Measurements from ENCODE around the gene CASS4.

CASS4 gene

GRCh38 chr20:56412473-56412790, 372 bp downstream of the CASS4 start:
- DNase-seq (ENCODE audit: low read depth): no peak
- peak overlapping the region; percentile 57 for H3K4me3 ChIP-seq (ENCODE audit: low read depth, low read length)
- 0 out of 2 replicates have a peak, but pooled peaks have one; percentile 2 for TF ChIP-seq MAX (IDR thresholded peaks at IDR 0.05; ENCODE audit: low read depth, low read length)
- TF ChIP-seq POLR2A (IDR thresholded peaks at IDR 0.05; ENCODE audit: extremely low read depth, insufficient read length): no peak

GRCh38 chr20:56412949-56413348, 889 bp downstream of the CASS4 start:
- no peak for TF ChIP-seq MAX (IDR thresholded peaks at IDR 0.05; ENCODE audit: low read depth, low read length)
- no peak for TF ChIP-seq CTCF (IDR thresholded peaks at IDR 0.05; ENCODE audit: low read depth, low read length)
- no peak for TF ChIP-seq POLR2A (IDR thresholded peaks at IDR 0.05; ENCODE audit: extremely low read depth, insufficient read length)
- no peak for TF ChIP-seq MYC (IDR thresholded peaks at IDR 0.05; ENCODE audit: low read depth, low read length)
- H3K4me3 ChIP-seq (ENCODE audit: low read depth, low read length): peak overlapping the region; percentile 57
- no peak for DNase-seq (ENCODE audit: low read depth)

GRCh38 chr20:56414842-56415765, 3.0 kb downstream of the CASS4 start:
- TF ChIP-seq CTCF (IDR thresholded peaks at IDR 0.05; ENCODE audit: low read depth, low read length) (no peak), MAX (IDR thresholded peaks at IDR 0.05; ENCODE audit: low read depth, low read length) (no peak), MYC (IDR thresholded peaks at IDR 0.05; ENCODE audit: low read depth, low read length) (no peak)
- no peak for DNase-seq (ENCODE audit: low read depth)
- H3K4me3 ChIP-seq (ENCODE audit: low read depth, low read length): no peak overlapping the region

- no peak for DNase-seq (ENCODE audit: low read depth)
- no peak for TF ChIP-seq CTCF (IDR thresholded peaks at IDR 0.05; ENCODE audit: low read depth, low read length)
- no peak for TF ChIP-seq POLR2A (IDR thresholded peaks at IDR 0.05; ENCODE audit: extremely low read depth, insufficient read length)
- no peak for TF ChIP-seq MYC (IDR thresholded peaks at IDR 0.05; ENCODE audit: low read depth, low read length)
- no peak for TF ChIP-seq MAX (IDR thresholded peaks at IDR 0.05; ENCODE audit: low read depth, low read length)
- no peak overlapping the region for H3K4me3 ChIP-seq (ENCODE audit: low read depth, low read length)
Measured at GRCh38 chr20:56417402-56417801, 5.3 kb downstream of the CASS4 start.

GRCh38 chr20:56417911-56418310, 5.9 kb downstream of the CASS4 start:
- no peak overlapping the region for H3K4me3 ChIP-seq (ENCODE audit: low read depth, low read length)
- DNase-seq (ENCODE audit: low read depth): no peak
- TF ChIP-seq POLR2A (IDR thresholded peaks at IDR 0.05; ENCODE audit: extremely low read depth, insufficient read length) (no peak), MYC (IDR thresholded peaks at IDR 0.05; ENCODE audit: low read depth, low read length) (no peak), MAX (IDR thresholded peaks at IDR 0.05; ENCODE audit: low read depth, low read length) (no peak), CTCF (IDR thresholded peaks at IDR 0.05; ENCODE audit: low read depth, low read length) (no peak)

GRCh38 chr20:56418385-56418861, 6.4 kb downstream of the CASS4 start:
- no peak overlapping the region for H3K4me3 ChIP-seq (ENCODE audit: low read depth, low read length)
- no peak for DNase-seq (ENCODE audit: low read depth)
- TF ChIP-seq CTCF (IDR thresholded peaks at IDR 0.05; ENCODE audit: low read depth, low read length) (no peak), MYC (IDR thresholded peaks at IDR 0.05; ENCODE audit: low read depth, low read length) (no peak)

Measured in NB4 (cell line).